GM12892 (cell line): ENCODE measurements around the gene TNPO3.

Experiments
- DNase-seq: peaks from one replicate; pipeline ENCODE4 v3.0.0; 2011; ENCODE audit not compliant: insufficient read length
- FAIRE-seq: peaks from 2 replicates; lab custom pipeline; 2011; peaks lifted over from hg19 to GRCh38; lab: Jason Lieb, UNC
- POLR2A ChIP-seq: IDR thresholded peaks from 2 replicates; pipeline ENCODE4 v1.6.1; 2011; ENCODE audit warnings: low read depth, low read length, control low read depth
- POLR2AphosphoS5 ChIP-seq: IDR thresholded peaks from 2 replicates; pipeline ENCODE4 v1.6.1; 2011; ENCODE audit warnings: low read depth, low read length, control low read depth
- TAF1 ChIP-seq: IDR thresholded peaks from 2 replicates; pipeline ENCODE4 v1.6.1; 2011; ENCODE audit warnings: low read depth, mild to moderate bottlenecking, control low read depth, low read length, borderline replicate concordance

TNPO3 gene

GRCh38 chr7:128931965-128932861 lies 122.7 kb downstream of the TNPO3 start:
- TF ChIP-seq TAF1, result no peak
- FAIRE-seq, result no peak
- no peak for DNase-seq

GRCh38 chr7:128931190-128931798 lies 123.6 kb downstream of the TNPO3 start:
- no peak for FAIRE-seq
- TF ChIP-seq POLR2A (no peak), POLR2AphosphoS5 (no peak), TAF1 (no peak)

GRCh38 chr7:128928882-128929788 lies 125.8 kb downstream of the TNPO3 start:
- TF ChIP-seq POLR2AphosphoS5 (no peak), TAF1 (no peak), POLR2A (no peak)
- DNase-seq (no peak), FAIRE-seq (no peak)

More at GRCh38 chr7:128931190-128931798, 123.6 kb downstream of the TNPO3 start:
- DNase-seq, result no peak

- DNase-seq (no peak), FAIRE-seq (no peak)
- TF ChIP-seq POLR2AphosphoS5 (no peak), TAF1 (no peak), POLR2A (no peak)
Observed at GRCh38 chr7:128928159-128928813, 126.6 kb downstream of the TNPO3 start.

GRCh38 chr7:128924707-128925588 lies 130.0 kb downstream of the TNPO3 start:
- FAIRE-seq (no peak), DNase-seq (no peak)
- TF ChIP-seq POLR2AphosphoS5, result no peak
- no peak for TF ChIP-seq TAF1
- TF ChIP-seq POLR2A, result no peak

GRCh38 chr7:128923411-128923800 lies 131.5 kb downstream of the TNPO3 start:
- no peak for FAIRE-seq
- no peak for DNase-seq
- no peak for TF ChIP-seq TAF1
- TF ChIP-seq POLR2A, result no peak
- TF ChIP-seq POLR2AphosphoS5, result no peak

- DNase-seq, result no peak
- TF ChIP-seq POLR2AphosphoS5, result no peak
- TF ChIP-seq POLR2A, result no peak
- no peak for TF ChIP-seq TAF1
- no peak for FAIRE-seq
Observed at GRCh38 chr7:128922496-128923410, 132.2 kb downstream of the TNPO3 start.

GRCh38 chr7:128921866-128922440 lies 133.0 kb downstream of the TNPO3 start:
- no peak for DNase-seq
- FAIRE-seq, result peak; percentile 17
- TF ChIP-seq POLR2AphosphoS5 (no peak), POLR2A (no peak), TAF1 (no peak)
